Measurements from ENCODE around the gene HES4.

HES4 gene

DNA sequence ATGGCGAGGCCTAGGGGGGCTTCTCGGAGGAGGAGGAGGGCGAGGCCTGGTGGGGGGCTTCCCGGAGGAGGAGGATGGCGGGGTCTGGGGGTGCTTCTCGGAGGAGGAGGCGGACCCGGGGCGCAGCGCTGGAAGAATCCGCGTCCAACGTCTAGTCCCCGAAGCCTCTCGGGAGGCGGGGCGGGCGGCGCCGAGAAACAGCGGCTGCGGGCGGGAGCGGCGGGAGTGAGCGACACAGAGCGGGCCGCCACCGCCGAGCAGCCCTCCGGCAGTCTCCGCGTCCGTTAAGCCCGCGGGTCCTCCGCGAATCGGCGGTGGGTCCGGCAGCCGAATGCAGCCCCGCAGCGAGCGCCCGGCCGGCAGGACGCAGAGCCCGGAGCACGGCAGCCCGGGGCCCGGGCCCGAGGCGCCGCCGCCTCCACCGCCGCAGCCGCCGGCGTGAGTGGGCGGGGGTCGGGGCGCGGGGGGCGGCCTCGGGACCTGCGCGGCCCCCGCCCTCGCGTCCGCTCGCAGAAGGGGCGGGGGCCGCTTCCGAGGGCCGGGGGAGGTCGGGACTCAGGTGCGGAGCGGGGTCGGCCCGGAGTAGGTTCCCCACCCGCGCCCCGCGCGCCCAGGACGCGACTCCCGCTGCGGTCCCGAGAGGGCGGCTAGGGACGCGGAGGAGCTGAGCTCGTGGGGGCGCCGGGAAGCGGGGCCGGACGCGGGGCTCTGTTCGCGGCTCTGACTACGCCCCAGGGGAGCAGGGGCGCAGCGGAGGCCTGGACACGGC lies 39.4 kb downstream of the HES4 start, which contains the start of gene KLHL17 (continued):
- TF ChIP-seq, protein P1, sequence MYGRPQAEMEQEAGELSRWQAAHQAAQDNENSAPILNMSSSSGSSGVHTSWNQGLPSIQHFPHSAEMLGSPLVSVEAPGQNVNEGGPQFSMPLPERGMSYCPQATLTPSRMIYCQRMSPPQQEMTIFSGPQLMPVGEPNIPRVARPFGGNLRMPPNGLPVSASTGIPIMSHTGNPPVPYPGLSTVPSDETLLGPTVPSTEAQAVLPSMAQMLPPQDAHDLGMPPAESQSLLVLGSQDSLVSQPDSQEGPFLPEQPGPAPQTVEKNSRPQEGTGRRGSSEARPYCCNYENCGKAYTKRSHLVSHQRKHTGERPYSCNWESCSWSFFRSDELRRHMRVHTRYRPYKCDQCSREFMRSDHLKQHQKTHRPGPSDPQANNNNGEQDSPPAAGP (tag by site-specific recombination; IDR thresholded peaks at IDR 0.05) = peak; percentile 45; the same call in 1 of the 2 replicates
- TF ChIP-seq KLF9 (tag by site-specific recombination; IDR thresholded peaks at IDR 0.05; ENCODE audit: low read depth) (peak; percentile 61), ZNF426 (tag by site-specific recombination; IDR thresholded peaks at IDR 0.05) (no peak), ZNF132 (tag by site-specific recombination; IDR thresholded peaks at IDR 0.05; ENCODE audit: borderline replicate concordance) (no peak), RBAK (tag by site-specific recombination; IDR thresholded peaks at IDR 0.05) (no peak), ZBTB20 (tag by site-specific recombination; IDR thresholded peaks at IDR 0.05) (peak; percentile 40; the same call in 1 of the 2 replicates), KLF16 (tag by site-specific recombination; IDR thresholded peaks at IDR 0.05) (0 out of 2 replicates have a peak, but pooled peaks have one; percentile 42), ZEB2 (tag by site-specific recombination; IDR thresholded peaks at IDR 0.05) (peak; percentile 75; the same call in 1 of the 2 replicates), ZNF391 (tag by site-specific recombination; IDR thresholded peaks at IDR 0.05; ENCODE audit: borderline replicate concordance, low read depth) (peak; percentile 57; the same call in 1 of the 2 replicates), ZBTB8A (tag by site-specific recombination; IDR thresholded peaks at IDR 0.05) (peak; percentile 64; the same call in 1 of the 2 replicates), ZFP69B (tag by site-specific recombination; IDR thresholded peaks at IDR 0.05) (peak; percentile 70; the same call in 1 of the 2 replicates), ZNF544 (tag by site-specific recombination; IDR thresholded peaks at IDR 0.05) (no peak), YY2 (tag by site-specific recombination; IDR thresholded peaks at IDR 0.05) (no peak), SP2 (tag by site-specific recombination; IDR thresholded peaks at IDR 0.05) (peak; percentile 40; the same call in 1 of the 2 replicates), ZNF768 (tag by site-specific recombination; IDR thresholded peaks at IDR 0.05) (peak; percentile 91; the same call in 1 of the 2 replicates), ZNF16 (tag by site-specific recombination; IDR thresholded peaks at IDR 0.05; ENCODE audit: low read depth) (no peak), GLIS2 (tag by site-specific recombination; IDR thresholded peaks at IDR 0.05) (peak; percentile 55; the same call in 1 of the 2 replicates), ZNF221 (tag by site-specific recombination; IDR thresholded peaks at IDR 0.05; ENCODE audit: borderline replicate concordance) (no peak), ZNF112 (tag by site-specific recombination; IDR thresholded peaks at IDR 0.05) (no peak)
- TF ChIP-seq, protein P2, sequence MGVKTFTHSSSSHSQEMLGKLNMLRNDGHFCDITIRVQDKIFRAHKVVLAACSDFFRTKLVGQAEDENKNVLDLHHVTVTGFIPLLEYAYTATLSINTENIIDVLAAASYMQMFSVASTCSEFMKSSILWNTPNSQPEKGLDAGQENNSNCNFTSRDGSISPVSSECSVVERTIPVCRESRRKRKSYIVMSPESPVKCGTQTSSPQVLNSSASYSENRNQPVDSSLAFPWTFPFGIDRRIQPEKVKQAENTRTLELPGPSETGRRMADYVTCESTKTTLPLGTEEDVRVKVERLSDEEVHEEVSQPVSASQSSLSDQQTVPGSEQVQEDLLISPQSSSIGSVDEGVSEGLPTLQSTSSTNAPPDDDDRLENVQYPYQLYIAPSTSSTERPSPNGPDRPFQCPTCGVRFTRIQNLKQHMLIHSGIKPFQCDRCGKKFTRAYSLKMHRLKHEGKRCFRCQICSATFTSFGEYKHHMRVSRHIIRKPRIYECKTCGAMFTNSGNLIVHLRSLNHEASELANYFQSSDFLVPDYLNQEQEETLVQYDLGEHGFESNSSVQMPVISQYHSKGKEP (tag by site-specific recombination; IDR thresholded peaks at IDR 0.05) = peak; percentile 46
- TF ChIP-seq, protein P3, sequence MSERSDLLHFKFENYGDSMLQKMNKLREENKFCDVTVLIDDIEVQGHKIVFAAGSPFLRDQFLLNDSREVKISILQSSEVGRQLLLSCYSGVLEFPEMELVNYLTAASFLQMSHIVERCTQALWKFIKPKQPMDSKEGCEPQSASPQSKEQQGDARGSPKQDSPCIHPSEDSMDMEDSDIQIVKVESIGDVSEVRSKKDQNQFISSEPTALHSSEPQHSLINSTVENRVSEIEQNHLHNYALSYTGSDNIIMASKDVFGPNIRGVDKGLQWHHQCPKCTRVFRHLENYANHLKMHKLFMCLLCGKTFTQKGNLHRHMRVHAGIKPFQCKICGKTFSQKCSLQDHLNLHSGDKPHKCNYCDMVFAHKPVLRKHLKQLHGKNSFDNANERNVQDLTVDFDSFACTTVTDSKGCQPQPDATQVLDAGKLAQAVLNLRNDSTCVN (tag by site-specific recombination; optimal IDR thresholded peaks at IDR 0.05) = peak; percentile 89
- TF ChIP-seq, protein P4, sequence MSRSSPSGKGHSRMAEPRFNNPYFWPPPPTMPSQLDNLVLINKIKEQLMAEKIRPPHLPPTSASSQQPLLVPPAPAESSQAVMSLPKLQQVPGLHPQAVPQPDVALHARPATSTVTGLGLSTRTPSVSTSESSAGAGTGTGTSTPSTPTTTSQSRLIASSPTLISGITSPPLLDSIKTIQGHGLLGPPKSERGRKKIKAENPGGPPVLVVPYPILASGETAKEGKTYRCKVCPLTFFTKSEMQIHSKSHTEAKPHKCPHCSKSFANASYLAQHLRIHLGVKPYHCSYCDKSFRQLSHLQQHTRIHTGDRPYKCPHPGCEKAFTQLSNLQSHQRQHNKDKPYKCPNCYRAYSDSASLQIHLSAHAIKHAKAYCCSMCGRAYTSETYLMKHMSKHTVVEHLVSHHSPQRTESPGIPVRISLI (tag by site-specific recombination; IDR thresholded peaks at IDR 0.05) = no peak
- TF ChIP-seq, protein P5, sequence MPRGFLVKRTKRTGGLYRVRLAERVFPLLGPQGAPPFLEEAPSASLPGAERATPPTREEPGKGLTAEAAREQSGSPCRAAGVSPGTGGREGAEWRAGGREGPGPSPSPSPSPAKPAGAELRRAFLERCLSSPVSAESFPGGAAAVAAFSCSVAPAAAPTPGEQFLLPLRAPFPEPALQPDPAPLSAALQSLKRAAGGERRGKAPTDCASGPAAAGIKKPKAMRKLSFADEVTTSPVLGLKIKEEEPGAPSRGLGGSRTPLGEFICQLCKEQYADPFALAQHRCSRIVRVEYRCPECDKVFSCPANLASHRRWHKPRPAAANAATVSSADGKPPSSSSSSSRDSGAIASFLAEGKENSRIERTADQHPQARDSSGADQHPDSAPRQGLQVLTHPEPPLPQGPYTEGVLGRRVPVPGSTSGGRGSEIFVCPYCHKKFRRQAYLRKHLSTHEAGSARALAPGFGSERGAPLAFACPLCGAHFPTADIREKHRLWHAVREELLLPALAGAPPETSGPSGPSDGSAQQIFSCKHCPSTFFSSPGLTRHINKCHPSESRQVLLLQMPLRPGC (tag by site-specific recombination; IDR thresholded peaks at IDR 0.05) = peak; percentile 11; the same call in 1 of the 2 replicates
- TF ChIP-seq, protein P6, sequence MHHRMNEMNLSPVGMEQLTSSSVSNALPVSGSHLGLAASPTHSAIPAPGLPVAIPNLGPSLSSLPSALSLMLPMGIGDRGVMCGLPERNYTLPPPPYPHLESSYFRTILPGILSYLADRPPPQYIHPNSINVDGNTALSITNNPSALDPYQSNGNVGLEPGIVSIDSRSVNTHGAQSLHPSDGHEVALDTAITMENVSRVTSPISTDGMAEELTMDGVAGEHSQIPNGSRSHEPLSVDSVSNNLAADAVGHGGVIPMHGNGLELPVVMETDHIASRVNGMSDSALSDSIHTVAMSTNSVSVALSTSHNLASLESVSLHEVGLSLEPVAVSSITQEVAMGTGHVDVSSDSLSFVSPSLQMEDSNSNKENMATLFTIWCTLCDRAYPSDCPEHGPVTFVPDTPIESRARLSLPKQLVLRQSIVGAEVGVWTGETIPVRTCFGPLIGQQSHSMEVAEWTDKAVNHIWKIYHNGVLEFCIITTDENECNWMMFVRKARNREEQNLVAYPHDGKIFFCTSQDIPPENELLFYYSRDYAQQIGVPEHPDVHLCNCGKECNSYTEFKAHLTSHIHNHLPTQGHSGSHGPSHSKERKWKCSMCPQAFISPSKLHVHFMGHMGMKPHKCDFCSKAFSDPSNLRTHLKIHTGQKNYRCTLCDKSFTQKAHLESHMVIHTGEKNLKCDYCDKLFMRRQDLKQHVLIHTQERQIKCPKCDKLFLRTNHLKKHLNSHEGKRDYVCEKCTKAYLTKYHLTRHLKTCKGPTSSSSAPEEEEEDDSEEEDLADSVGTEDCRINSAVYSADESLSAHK (tag by site-specific recombination; IDR thresholded peaks at IDR 0.05) = peak; percentile 19; the same call in 1 of the 2 replicates
- TF ChIP-seq, protein P7, sequence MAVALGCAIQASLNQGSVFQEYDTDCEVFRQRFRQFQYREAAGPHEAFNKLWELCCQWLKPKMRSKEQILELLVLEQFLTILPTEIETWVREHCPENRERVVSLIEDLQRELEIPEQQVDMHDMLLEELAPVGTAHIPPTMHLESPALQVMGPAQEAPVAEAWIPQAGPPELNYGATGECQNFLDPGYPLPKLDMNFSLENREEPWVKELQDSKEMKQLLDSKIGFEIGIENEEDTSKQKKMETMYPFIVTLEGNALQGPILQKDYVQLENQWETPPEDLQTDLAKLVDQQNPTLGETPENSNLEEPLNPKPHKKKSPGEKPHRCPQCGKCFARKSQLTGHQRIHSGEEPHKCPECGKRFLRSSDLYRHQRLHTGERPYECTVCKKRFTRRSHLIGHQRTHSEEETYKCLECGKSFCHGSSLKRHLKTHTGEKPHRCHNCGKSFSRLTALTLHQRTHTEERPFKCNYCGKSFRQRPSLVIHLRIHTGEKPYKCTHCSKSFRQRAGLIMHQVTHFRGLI (tag by site-specific recombination; IDR thresholded peaks at IDR 0.05) = 0 out of 2 replicates have a peak, but pooled peaks have one; percentile 15

Measured in HEK293 (cell line).